PC-9 (cell line): ENCODE results near the gene TNXB. TPM values are rescaled to one million over a fixed set of nuclear protein-coding genes. Genes with fewer than 3 reads are reported as not detected.

Experiments
- BruUV-seq: library from RNA; stranded (reverse); fragments of 400-500 nt; replicated peaks from 2 replicates; lab custom pipeline; 2021; lab: Mats Ljungman, UMichigan
- CTCF ChIA-PET: fragments of 300-600 bp; sonication (Branson Sonifier 250); formaldehyde crosslinking; loops from one replicate; lab custom pipeline; 2022; ENCODE audit warnings: antibody characterized with exemption; lab: Charles Lee
- POLR2A ChIA-PET: fragments of 300-600 bp; sonication (Branson Sonifier 250); formaldehyde crosslinking; loops from one replicate; lab custom pipeline; 2022; ENCODE audit warnings: antibody characterized with exemption; ENCODE audit not compliant: unreplicated experiment; lab: Charles Lee
- DNase-seq, 2 experiments: peaks; one replicate each; pipeline versions ENCODE4 v3.0.0 to v3.0.0-alpha.2; 2015 to 2022; ENCODE audit warnings: mixed read lengths in 1 of 2
- H2AFZ ChIP-seq: fragments of 200-600 bp; sonication (generic); 2 replicates; pipeline ENCODE4 v1.8.1; 2017; ENCODE audit warnings: antibody characterized with exemption
- H3F3A ChIP-seq: fragments of 200-600 bp; sonication (generic); 2 replicates; pipeline ENCODE4 v1.8.1; 2017; ENCODE audit warnings: antibody characterized with exemption, mild to moderate bottlenecking, low read depth; ENCODE audit not compliant: insufficient read depth
- H3K27ac ChIP-seq: fragments of 200-600 bp; sonication (generic); 2 replicates; pipeline ENCODE4 v1.6.1; 2016; ENCODE audit warnings: mixed run types
- H3K27me3 ChIP-seq: fragments of 200-600 bp; sonication (generic); 2 replicates; pipeline ENCODE4 v1.6.1; 2016; ENCODE audit warnings: low read depth, mixed run types; ENCODE audit not compliant: insufficient read depth
- H3K36me3 ChIP-seq: fragments of 200-600 bp; sonication (generic); 2 replicates; pipeline ENCODE4 v1.6.1; 2016; ENCODE audit warnings: low read depth, mixed run types
- H3K4me1 ChIP-seq: fragments of 200-600 bp; sonication (generic); replicated peaks from 2 replicates; pipeline ENCODE4 v1.6.1; 2016; ENCODE audit warnings: mixed run types; ENCODE audit not compliant: insufficient read depth
- H3K4me2 ChIP-seq: fragments of 200-600 bp; sonication (generic); 2 replicates; pipeline ENCODE4 v1.6.1; 2017; ENCODE audit warnings: mixed run types
- H3K4me3 ChIP-seq: fragments of 200-600 bp; sonication (generic); 2 replicates; pipeline ENCODE4 v1.6.1; 2016; ENCODE audit warnings: mixed run types
- H3K79me2 ChIP-seq: fragments of 200-600 bp; sonication (generic); 2 replicates; pipeline ENCODE4 v1.6.1; 2017; ENCODE audit warnings: low read depth, mixed run types
- H3K9me2 ChIP-seq: fragments of 200-600 bp; sonication (generic); 2 replicates; pipeline ENCODE4 v1.8.1; 2017; ENCODE audit warnings: mild to moderate bottlenecking; ENCODE audit not compliant: insufficient read depth
- H3K9me3 ChIP-seq: fragments of 200-600 bp; sonication (generic); 2 replicates; pipeline ENCODE4 v1.8.1; 2016; ENCODE audit warnings: low read depth; ENCODE audit not compliant: insufficient read depth
- H4K20me1 ChIP-seq: fragments of 200-600 bp; sonication (generic); 2 replicates; pipeline ENCODE4 v1.8.1; 2017; ENCODE audit not compliant: insufficient read depth
- CTCF ChIP-seq: fragments of 200-600 bp; sonication (generic); conservative IDR thresholded peaks from 2 replicates; pipeline ENCODE4 v1.6.1; 2017; ENCODE audit warnings: mixed run types, antibody characterized with exemption, mild to moderate bottlenecking, moderate library complexity
- EZH2 ChIP-seq: fragments of 200-600 bp; sonication (generic); IDR thresholded peaks from 2 replicates; pipeline ENCODE4 v1.8.0; 2017; ENCODE audit warnings: antibody characterized with exemption, low read depth
- intact Hi-C: fragments of 100-400 bp; cut with micrococcal nuclease; formaldehyde crosslinking; loops from one replicate; pipeline ENCODE4 v1.10.0; 2022; ENCODE audit not compliant: unreplicated experiment
- total RNA-seq: library from RNA; stranded (reverse); gene quantifications from 2 replicates; pipeline ENCODE4 v1.2.3, GENCODE V29; 2021

Gene TNXB
- total RNA-seq, 1 experiment from 2014 or later = 15.1 TPM

DNA sequence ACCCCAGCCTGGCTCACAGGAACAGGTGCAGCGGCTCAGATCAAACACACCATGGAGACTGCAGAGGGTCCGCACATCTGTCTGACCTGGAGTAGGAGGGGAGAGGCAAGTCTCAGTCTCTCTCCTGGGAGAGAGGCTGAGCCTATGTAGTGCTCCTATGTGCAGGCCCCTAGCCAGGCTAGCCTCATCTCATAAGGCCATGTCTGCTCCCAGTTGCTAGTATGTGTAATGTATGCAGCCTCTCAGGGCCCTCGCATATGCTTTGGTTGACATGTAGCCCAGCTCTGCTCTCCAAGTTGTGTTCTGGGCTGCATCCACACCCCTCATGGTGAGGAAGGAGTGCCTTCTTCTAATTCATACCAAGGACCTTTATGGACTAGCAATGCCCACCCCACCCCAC is 11.8 kb downstream of the TNXB start:
- TF ChIP-seq CTCF (no peak), EZH2 (no peak)
- H3K27ac ChIP-seq = no peak overlapping the region
- no peaks in the 10 kb centered on the region for H4K20me1 ChIP-seq
- BruUV-seq = no TSS peak
- DNase-seq = no peak
- H3K27me3 ChIP-seq = no peaks in the 10 kb centered on the region
- H3K36me3 ChIP-seq = no peaks in the 10 kb centered on the region
- no peaks in the 10 kb centered on the region for H3K9me2 ChIP-seq
- H3K4me2 ChIP-seq = no peak overlapping the region
- no peaks in the 10 kb centered on the region for H3K9me3 ChIP-seq
- H3K4me3 ChIP-seq = no peak overlapping the region
- H3K79me2 ChIP-seq = no peaks in the 10 kb centered on the region
- peaks cover 6% of the 10 kb centered on the region for H3F3A ChIP-seq
- ChIA-PET CTCF (no interaction called here), POLR2A (no interaction called here)
- intact Hi-C loops = no loop called here
- no peaks in the 10 kb centered on the region for H3K4me1 ChIP-seq
- H2AFZ ChIP-seq = no peak overlapping the region

DNA sequence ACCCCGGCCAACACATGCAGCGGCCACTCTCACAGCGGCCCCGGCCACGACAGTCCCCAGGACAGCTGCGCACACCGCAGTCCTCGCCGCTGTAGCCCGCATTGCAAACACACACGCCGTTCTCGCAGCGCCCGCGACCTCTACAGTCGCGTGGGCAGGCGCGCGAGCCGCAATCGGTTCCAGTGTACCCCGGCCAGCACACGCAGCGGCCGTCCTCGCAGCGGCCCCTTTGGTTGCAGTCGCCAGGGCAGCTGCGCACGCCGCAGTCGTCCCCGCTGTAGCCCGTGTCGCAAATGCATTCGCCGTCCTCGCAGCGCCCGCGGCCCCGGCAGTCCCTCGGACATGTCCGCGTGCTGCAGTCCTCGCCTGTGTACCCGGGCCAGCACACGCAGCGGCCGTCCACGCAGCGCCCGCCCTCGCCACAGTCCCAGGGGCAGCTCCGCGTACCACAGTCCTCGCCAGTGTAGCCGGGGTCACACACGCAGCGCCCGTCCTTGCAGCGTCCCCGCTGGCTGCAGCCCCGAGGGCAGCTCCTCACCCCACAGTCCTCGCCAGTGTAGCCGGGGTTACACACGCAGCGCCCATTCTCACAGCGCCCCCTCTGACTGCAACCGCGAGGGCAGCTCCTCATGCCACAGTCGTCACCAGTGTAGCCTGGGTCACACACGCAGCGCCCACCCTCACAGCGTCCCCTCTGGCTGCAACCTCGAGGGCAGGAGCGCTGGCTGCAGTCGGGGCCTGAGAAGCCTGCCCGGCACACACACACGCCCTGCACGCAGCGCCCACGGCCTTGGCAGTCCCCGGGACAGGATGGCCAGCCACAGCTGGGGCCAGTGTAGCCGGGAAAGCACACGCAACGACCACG is 12.5 kb downstream of the TNXB start:
- H3K36me3 ChIP-seq = no peaks in the 10 kb centered on the region
- H3K9me2 ChIP-seq = no peaks in the 10 kb centered on the region
- peaks cover 6% of the 10 kb centered on the region for H3F3A ChIP-seq
- BruUV-seq = no TSS peak
- H3K4me1 ChIP-seq = no peaks in the 10 kb centered on the region
- no peak overlapping the region for H3K4me3 ChIP-seq
- H3K4me2 ChIP-seq = no peak overlapping the region
- ChIA-PET POLR2A (interaction anchor here (0.6 kb wide), 1 partner anchor 33 kb away, joined by 9 read pairs; no protein-coding TSS in a partner anchor), CTCF (no interaction called here)
- no peak overlapping the region for H2AFZ ChIP-seq
- H3K79me2 ChIP-seq = no peaks in the 10 kb centered on the region
- no peaks in the 10 kb centered on the region for H3K27me3 ChIP-seq
- no peak for TF ChIP-seq CTCF
- TF ChIP-seq EZH2 = no peak
- no peak for DNase-seq
- H3K9me3 ChIP-seq = no peaks in the 10 kb centered on the region
- no peaks in the 10 kb centered on the region for H4K20me1 ChIP-seq
- intact Hi-C loops = no loop called here
- H3K27ac ChIP-seq = no peak overlapping the region

DNA sequence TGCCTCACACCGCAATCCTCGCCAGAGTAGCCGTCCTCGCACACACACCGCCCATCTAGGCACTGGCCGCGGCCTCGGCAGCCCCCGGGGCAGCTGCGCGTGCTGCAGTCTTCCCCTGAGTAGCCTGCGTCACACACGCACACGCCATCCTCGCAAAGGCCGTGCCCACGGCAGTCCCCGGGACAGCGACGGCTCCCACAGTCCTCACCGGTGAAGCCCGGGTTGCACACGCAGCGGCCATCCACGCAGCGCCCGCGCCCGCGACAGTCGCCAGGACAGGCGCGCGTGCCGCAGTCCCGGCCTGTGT is 13.1 kb downstream of the TNXB start:
- H2AFZ ChIP-seq = no peak overlapping the region
- H3F3A ChIP-seq = peaks cover 6% of the 10 kb centered on the region
- TF ChIP-seq CTCF = no peak
- TF ChIP-seq EZH2 = no peak
- intact Hi-C loops = no loop called here
- H3K27ac ChIP-seq = no peak overlapping the region
- H3K27me3 ChIP-seq = no peaks in the 10 kb centered on the region
- H3K4me2 ChIP-seq = no peak overlapping the region
- no peak for DNase-seq
- H3K4me1 ChIP-seq = no peaks in the 10 kb centered on the region
- no peaks in the 10 kb centered on the region for H3K9me3 ChIP-seq
- BruUV-seq = no TSS peak
- no peak overlapping the region for H3K4me3 ChIP-seq
- POLR2A ChIA-PET = no interaction called here
- CTCF ChIA-PET = no interaction called here
- H3K9me2 ChIP-seq = no peaks in the 10 kb centered on the region
- no peaks in the 10 kb centered on the region for H3K36me3 ChIP-seq
- H4K20me1 ChIP-seq = no peaks in the 10 kb centered on the region
- H3K79me2 ChIP-seq = no peaks in the 10 kb centered on the region
